Subcutaneous adipose tissue (tissue), 4 donors: Measurements from ENCODE around the gene KCNMA1. TPM values are rescaled to one million over a fixed set of nuclear protein-coding genes. Genes with fewer than 3 reads are reported as not detected.

Source experiments
- total RNA-seq, 4 donors: library from RNA; depleted of rRNA; stranded (reverse); fragments of >200 nt; gene quantifications; one replicate each; pipeline ENCODE4 v1.1.0, GENCODE V29; 2016
- TF ChIP-seq, protein P1 (sequence below): fragments of 450-650 bp; IDR thresholded peaks from one replicate; pipeline ENCODE4 v1.5.1; 2016; ENCODE audit warnings: low read depth, mild to moderate bottlenecking, control low read depth, antibody characterized with exemption, moderate library complexity

The KCNMA1 gene
- total RNA-seq, 4 donors from 2014 or later, result 10.3 to 91.5 (median 23.8) TPM

- TF ChIP-seq, protein P1, sequence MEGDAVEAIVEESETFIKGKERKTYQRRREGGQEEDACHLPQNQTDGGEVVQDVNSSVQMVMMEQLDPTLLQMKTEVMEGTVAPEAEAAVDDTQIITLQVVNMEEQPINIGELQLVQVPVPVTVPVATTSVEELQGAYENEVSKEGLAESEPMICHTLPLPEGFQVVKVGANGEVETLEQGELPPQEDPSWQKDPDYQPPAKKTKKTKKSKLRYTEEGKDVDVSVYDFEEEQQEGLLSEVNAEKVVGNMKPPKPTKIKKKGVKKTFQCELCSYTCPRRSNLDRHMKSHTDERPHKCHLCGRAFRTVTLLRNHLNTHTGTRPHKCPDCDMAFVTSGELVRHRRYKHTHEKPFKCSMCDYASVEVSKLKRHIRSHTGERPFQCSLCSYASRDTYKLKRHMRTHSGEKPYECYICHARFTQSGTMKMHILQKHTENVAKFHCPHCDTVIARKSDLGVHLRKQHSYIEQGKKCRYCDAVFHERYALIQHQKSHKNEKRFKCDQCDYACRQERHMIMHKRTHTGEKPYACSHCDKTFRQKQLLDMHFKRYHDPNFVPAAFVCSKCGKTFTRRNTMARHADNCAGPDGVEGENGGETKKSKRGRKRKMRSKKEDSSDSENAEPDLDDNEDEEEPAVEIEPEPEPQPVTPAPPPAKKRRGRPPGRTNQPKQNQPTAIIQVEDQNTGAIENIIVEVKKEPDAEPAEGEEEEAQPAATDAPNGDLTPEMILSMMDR, result no peak
Measured at GRCh38 chr10:77542710-77543259, 94.8 kb downstream of the KCNMA1 start.

DNA sequence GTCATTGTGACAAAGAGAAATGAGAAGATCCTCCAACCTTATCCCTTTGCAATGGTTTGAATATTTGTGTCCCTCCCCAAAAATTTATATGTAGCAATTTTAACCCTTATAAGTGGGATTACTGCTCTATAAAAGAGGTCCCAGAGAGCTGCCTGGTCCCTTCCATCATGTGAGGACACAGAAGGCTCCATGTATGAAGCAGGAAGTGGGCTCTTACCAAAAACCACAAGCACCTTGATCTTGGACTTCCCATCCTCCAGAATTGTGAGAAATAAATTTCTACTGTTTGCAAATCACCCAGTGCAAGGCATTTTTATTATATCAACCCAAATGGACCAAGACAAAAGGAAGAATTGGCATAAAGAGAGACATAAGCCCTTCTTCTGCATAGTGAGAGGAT lies 95.7 kb downstream of the KCNMA1 start:
- TF ChIP-seq, protein P1, result no peak

DNA sequence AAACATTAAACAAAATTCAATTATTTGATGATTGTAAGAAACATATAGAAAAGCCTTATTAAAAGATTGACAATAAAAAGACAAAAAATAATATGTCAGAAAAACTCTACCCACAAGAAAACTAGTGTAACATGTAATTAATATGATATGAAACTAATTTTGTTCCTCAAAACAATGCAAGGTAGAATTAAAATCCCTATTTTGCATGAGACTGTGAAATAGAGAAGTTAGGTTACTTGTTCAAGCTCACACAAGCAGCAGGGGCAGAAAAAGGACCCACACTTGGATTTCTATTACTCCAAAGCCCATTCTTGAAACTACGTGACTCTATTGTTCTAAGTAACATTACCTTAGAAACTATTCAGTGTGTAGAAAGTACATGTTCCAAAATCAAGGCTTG lies 96.4 kb downstream of the KCNMA1 start:
- TF ChIP-seq, protein P1, result no peak

- TF ChIP-seq, protein P1, result no peak
Measured at GRCh38 chr10:77539147-77539935, 98.3 kb downstream of the KCNMA1 start.

DNA sequence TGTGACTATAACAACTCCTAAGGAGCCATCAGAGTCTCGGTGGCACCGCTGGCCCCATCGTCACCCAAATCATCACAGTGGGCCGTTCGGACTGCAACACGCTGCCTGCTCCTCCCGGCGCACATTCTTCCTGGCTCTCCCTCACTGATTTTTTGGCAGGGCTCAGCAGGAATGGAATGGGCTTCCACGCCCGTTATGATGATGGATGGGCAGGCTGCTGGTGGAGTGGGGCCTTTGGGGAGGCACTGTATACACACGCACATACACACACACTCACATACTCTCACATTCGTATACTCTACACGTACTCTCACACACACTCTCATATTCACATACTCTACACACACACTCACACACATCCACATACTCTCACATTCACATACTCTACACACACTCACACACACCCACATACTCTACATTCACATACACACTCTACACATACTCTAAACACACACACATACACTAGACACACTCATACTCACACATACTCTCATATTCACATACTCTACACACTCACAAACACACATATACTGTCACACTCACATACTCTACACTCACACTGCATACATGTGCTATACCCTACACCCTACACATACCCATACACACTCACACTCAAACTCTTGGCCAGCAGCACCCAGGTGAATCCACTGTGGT lies 99.8 kb downstream of the KCNMA1 start:
- TF ChIP-seq, protein P1, result no peak

DNA sequence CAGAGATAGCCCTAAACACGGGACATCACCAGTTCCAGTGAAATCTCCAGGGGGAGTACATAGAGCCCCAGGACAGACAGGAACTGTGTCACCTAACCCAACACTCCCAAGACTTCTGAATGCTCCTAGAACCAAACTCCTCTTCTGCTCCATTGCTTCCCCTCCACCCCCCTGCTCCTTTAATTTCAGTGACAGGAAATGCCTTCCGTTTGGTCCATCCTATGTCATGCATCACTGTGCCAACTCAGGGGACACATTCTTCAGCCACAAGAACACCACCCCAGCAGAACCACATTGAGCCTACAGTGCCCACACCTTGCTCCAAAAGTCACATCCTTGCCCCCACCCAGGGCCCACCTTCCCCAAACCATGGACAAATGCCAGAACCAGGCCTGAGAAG lies 100.5 kb downstream of the KCNMA1 start:
- TF ChIP-seq, protein P1, result no peak

GRCh38 chr10:77533887-77534278 lies 103.7 kb downstream of the KCNMA1 start:
- TF ChIP-seq, protein P1, result no peak
